Measurements from ENCODE around the gene IER5L. TPM values are rescaled to one million over a fixed set of nuclear protein-coding genes. Genes with fewer than 3 reads are reported as not detected.

Gene IER5L
- total and polyA plus RNA-seq, 9 of the 15 experiments (the other 6 are each of a cell fraction or from before 2014, with no cell fraction given) = 0.14 to 11.9 (median 0.52) TPM

- TF ChIP-seq ZNF175 (CRISPR knock-in tag; IDR thresholded peaks at IDR 0.05; ENCODE audit: low read depth) = no peak
- TF ChIP-seq HOXB6 (CRISPR knock-in tag; IDR thresholded peaks at IDR 0.05; ENCODE audit: borderline replicate concordance) = no peak
- peak; percentile 71 for TF ChIP-seq ZBTB40 (IDR thresholded peaks at IDR 0.05)
- no peak for TF ChIP-seq ZBTB40 (CRISPR knock-in tag; IDR thresholded peaks at IDR 0.05)
- no peak for TF ChIP-seq NCOA1 (IDR thresholded peaks at IDR 0.05; ENCODE audit: low read depth)
- no peak for TF ChIP-seq ZNF41 (CRISPR knock-in tag; conservative IDR thresholded peaks at IDR 0.05)
- no peak for TF ChIP-seq BRF1 (IDR thresholded peaks at IDR 0.05; ENCODE audit: borderline replicate concordance, extremely low read depth, insufficient read length)
- no peak for TF ChIP-seq BRCA1 (IDR thresholded peaks at IDR 0.05)
- TF ChIP-seq BRCA1 (CRISPR knock-in tag; IDR thresholded peaks at IDR 0.05) = no peak
- TF ChIP-seq RCOR1 (IDR thresholded peaks at IDR 0.05; ENCODE audit: borderline replicate concordance in 1 of 2, low read depth in 2 of 2, low read length in 2 of 2) = peak in 1 of 2 experiments; percentile 14; a peak in 1 of 4 replicates
Measured at GRCh38 chr9:129175825-129176633, 2.0 kb downstream of the IER5L start (continued).

Measured in K562 (cell line).